ENCODE results near the gene RAPGEF2. TPM values are rescaled to one million over a fixed set of nuclear protein-coding genes. Genes with fewer than 3 reads are reported as not detected.

RAPGEF2 gene
- total RNA-seq, 4 donors from 2014 or later, result 47.2 to 105 (median 50.2) TPM

- ATAC-seq (ENCODE audit: low FRiP score), result no peak
- no peak for DNase-seq (ENCODE audit: low spot score)
- TF ChIP-seq CTCF (IDR thresholded peaks at IDR 0.05), result no peak
Measured at GRCh38 chr4:159224408-159224807, 121.5 kb downstream of the RAPGEF2 start.

GRCh38 chr4:159227378-159227777, 124.5 kb downstream of the RAPGEF2 start:
- ATAC-seq (ENCODE audit: low FRiP score) (peak; percentile 12), DNase-seq (ENCODE audit: low spot score) (no peak)
- TF ChIP-seq CTCF (IDR thresholded peaks at IDR 0.05), result no peak

GRCh38 chr4:159227984-159228383, 125.1 kb downstream of the RAPGEF2 start:
- DNase-seq (ENCODE audit: low spot score), result peak; percentile 50
- peak; percentile 99 for ATAC-seq (ENCODE audit: low FRiP score)
- no peak for TF ChIP-seq CTCF (IDR thresholded peaks at IDR 0.05)

GRCh38 chr4:159229164-159229563, 126.3 kb downstream of the RAPGEF2 start:
- no peak for TF ChIP-seq CTCF (IDR thresholded peaks at IDR 0.05)
- ATAC-seq (ENCODE audit: low FRiP score) (no peak), DNase-seq (ENCODE audit: low spot score) (no peak)

GRCh38 chr4:159232465-159233106, 129.7 kb downstream of the RAPGEF2 start:
- no peak for TF ChIP-seq CTCF (IDR thresholded peaks at IDR 0.05)
- DNase-seq (ENCODE audit: low spot score), result no peak
- ATAC-seq (ENCODE audit: low FRiP score), result no peak

- ATAC-seq (ENCODE audit: low FRiP score), result no peak
- no peak for DNase-seq (ENCODE audit: low spot score)
- no peak for TF ChIP-seq CTCF (IDR thresholded peaks at IDR 0.05)
Measured at GRCh38 chr4:159235779-159236368, 133.0 kb downstream of the RAPGEF2 start.

- DNase-seq (ENCODE audit: low spot score), result no peak
- ATAC-seq (ENCODE audit: low FRiP score), result no peak
- TF ChIP-seq CTCF (IDR thresholded peaks at IDR 0.05), result no peak
Measured at GRCh38 chr4:159237975-159238374, 135.1 kb downstream of the RAPGEF2 start.
